Esophagus mucosa (tissue), 1 donor: ENCODE measurements around the gene CD72. TPM values are rescaled to one million over a fixed set of nuclear protein-coding genes. Genes with fewer than 3 reads are reported as not detected.
"Not testable (repeated sequence)": the region's sequence is repeated elsewhere in the genome, so short reads cannot be mapped to it uniquely, and the experiment has no call there.

Experiments
- ATAC-seq: fragments of 200-7000 bp; cut with Tn5 transposase; one replicate; pipeline ENCODE4 v1.9.1; 2020
- total RNA-seq: library from RNA; stranded (reverse); gene quantifications from one replicate; pipeline ENCODE4 v1.2.4, GENCODE V29; 2023
- donor health status: DM: yes; HTN: yes; CAD: no.

Gene CD72
- total RNA-seq, 1 donor from 2014 or later: 0.52 TPM

GRCh38 chr9:35615981-35616680 is 2.1 kb downstream of the CD72 start:
- ATAC-seq: no peak

- no peak for ATAC-seq
Measured at GRCh38 chr9:35612843-35613242, 5.4 kb downstream of the CD72 start.

- not testable (repeated sequence) for ATAC-seq
Measured at GRCh38 chr9:35612066-35612465, 6.1 kb downstream of the CD72 start.

GRCh38 chr9:35611230-35611797 is 6.9 kb downstream of the CD72 start:
- peak; percentile 27 for ATAC-seq

- no peak for ATAC-seq
Measured at GRCh38 chr9:35609820-35610163, 8.4 kb downstream of the CD72 start.

GRCh38 chr9:35609001-35609819 is 9.0 kb downstream of the CD72 start:
- no peak for ATAC-seq

GRCh38 chr9:35608221-35608620 is 10.0 kb downstream of the CD72 start:
- ATAC-seq: no peak

- ATAC-seq: no peak
Measured at GRCh38 chr9:35606726-35607125, 11.5 kb downstream of the CD72 start.

- no peak for ATAC-seq
Measured at GRCh38 chr9:35606138-35606504, 12.1 kb downstream of the CD72 start.

GRCh38 chr9:35605351-35606137 is 12.7 kb downstream of the CD72 start:
- ATAC-seq: no peak

GRCh38 chr9:35604578-35605350 is 13.4 kb downstream of the CD72 start, which contains the start of gene TESK1:
TESK1 (plus strand) TSS chr9:35605262; CDS start chr9:35605620, 358 bp downstream.
- peak; percentile 62 for ATAC-seq

- ATAC-seq: peak; percentile 97
Measured at GRCh38 chr9:35603986-35604577, 14.1 kb downstream of the CD72 start.

GRCh38 chr9:35603506-35603985 is 14.7 kb downstream of the CD72 start:
- no peak for ATAC-seq

GRCh38 chr9:35599763-35600604 is 18.2 kb downstream of the CD72 start:
- ATAC-seq: no peak

GRCh38 chr9:35598866-35599590 is 19.2 kb downstream of the CD72 start:
- peak; percentile 43 for ATAC-seq

GRCh38 chr9:35596907-35597306 is 21.3 kb downstream of the CD72 start:
- ATAC-seq: not testable (repeated sequence)

- ATAC-seq: no peak
Measured at GRCh38 chr9:35594471-35594870, 23.7 kb downstream of the CD72 start.

GRCh38 chr9:35593581-35593980 is 24.6 kb downstream of the CD72 start:
- ATAC-seq: no peak

GRCh38 chr9:35588506-35588905 is 29.7 kb downstream of the CD72 start:
- ATAC-seq: not testable (repeated sequence)

GRCh38 chr9:35584681-35585080 is 33.5 kb downstream of the CD72 start:
- ATAC-seq: not testable (repeated sequence)
